HEK293T (cell line): ENCODE measurements around the gene HNRNPH1.

Experiments
- CTCF ChIA-PET: fragments of 350-600 bp; formaldehyde crosslinking; extraction: SDS; loops from one replicate; lab custom pipeline; 2021; ENCODE audit warnings: antibody characterized with exemption, inconsistent platforms; lab: Yijun Ruan, JAX
- POLR2A ChIA-PET: fragments of 350-600 bp; formaldehyde crosslinking; extraction: SDS; loops from one replicate; lab custom pipeline; 2020; ENCODE audit warnings: antibody characterized with exemption, inconsistent platforms; lab: Yijun Ruan, JAX
- DNase-seq: peaks from one replicate; pipeline ENCODE4 v3.0.0; 2012; ENCODE audit warnings: mixed read lengths; ENCODE audit errors: extremely low spot score
- ARNT ChIP-seq: fragments of 450-650 bp; IDR thresholded peaks from 2 replicates; pipeline ENCODE4 v1.6.1; 2017; ENCODE audit warnings: mild to moderate bottlenecking
- BHLHE40 ChIP-seq: fragments of 450-650 bp; IDR thresholded peaks from 2 replicates; pipeline ENCODE4 v1.6.1; 2016; ENCODE audit warnings: mild to moderate bottlenecking, moderate library complexity, borderline replicate concordance
- CTBP1 ChIP-seq: fragments of 450-650 bp; IDR thresholded peaks from 2 replicates; pipeline ENCODE4 v1.6.1; 2016; ENCODE audit warnings: borderline replicate concordance
- ELF4 ChIP-seq: fragments of 450-650 bp; IDR thresholded peaks from 2 replicates; pipeline ENCODE4 v1.6.1; 2017; ENCODE audit warnings: antibody characterized with exemption
- FOXA1 ChIP-seq: fragments of 450-650 bp; IDR thresholded peaks from 2 replicates; pipeline ENCODE4 v1.6.1; 2016; ENCODE audit warnings: mild to moderate bottlenecking
- FOXK2 ChIP-seq: fragments of 450-650 bp; IDR thresholded peaks from 2 replicates; pipeline ENCODE4 v1.6.1; 2016; ENCODE audit warnings: mild to moderate bottlenecking
- FOXM1 ChIP-seq: fragments of 450-650 bp; IDR thresholded peaks from 2 replicates; pipeline ENCODE4 v1.6.1; 2017; ENCODE audit warnings: mild to moderate bottlenecking, borderline replicate concordance
- HDGF ChIP-seq: fragments of 450-650 bp; IDR thresholded peaks from 2 replicates; pipeline ENCODE4 v1.6.1; 2017; ENCODE audit warnings: antibody characterized with exemption, borderline replicate concordance
- L3MBTL2 ChIP-seq: fragments of 450-650 bp; conservative IDR thresholded peaks from 2 replicates; pipeline ENCODE4 v1.6.1; 2016; ENCODE audit warnings: mild to moderate bottlenecking
- LEF1 ChIP-seq: fragments of 450-650 bp; IDR thresholded peaks from 2 replicates; pipeline ENCODE4 v1.6.1; 2017; ENCODE audit warnings: mild to moderate bottlenecking, borderline replicate concordance
- NFRKB ChIP-seq: fragments of 450-650 bp; IDR thresholded peaks from 2 replicates; pipeline ENCODE4 v1.6.1; 2016; ENCODE audit warnings: mild to moderate bottlenecking, moderate library complexity
- SP1 ChIP-seq: fragments of 450-650 bp; IDR thresholded peaks from 2 replicates; pipeline ENCODE4 v1.6.1; 2017
- SUZ12 ChIP-seq: fragments of 450-650 bp; IDR thresholded peaks from 2 replicates; pipeline ENCODE4 v1.6.1; 2016; ENCODE audit warnings: mild to moderate bottlenecking
- TARDBP ChIP-seq: fragments of 450-650 bp; IDR thresholded peaks from 2 replicates; pipeline ENCODE4 v1.6.1; 2016
- ZNF384 ChIP-seq: fragments of 450-650 bp; IDR thresholded peaks from 2 replicates; pipeline ENCODE4 v1.6.1; 2016
- TF ChIP-seq, protein P1 (sequence below): fragments of 450-650 bp; IDR thresholded peaks from 2 replicates; pipeline ENCODE4 v1.6.1; 2016

HNRNPH1 gene

DNA sequence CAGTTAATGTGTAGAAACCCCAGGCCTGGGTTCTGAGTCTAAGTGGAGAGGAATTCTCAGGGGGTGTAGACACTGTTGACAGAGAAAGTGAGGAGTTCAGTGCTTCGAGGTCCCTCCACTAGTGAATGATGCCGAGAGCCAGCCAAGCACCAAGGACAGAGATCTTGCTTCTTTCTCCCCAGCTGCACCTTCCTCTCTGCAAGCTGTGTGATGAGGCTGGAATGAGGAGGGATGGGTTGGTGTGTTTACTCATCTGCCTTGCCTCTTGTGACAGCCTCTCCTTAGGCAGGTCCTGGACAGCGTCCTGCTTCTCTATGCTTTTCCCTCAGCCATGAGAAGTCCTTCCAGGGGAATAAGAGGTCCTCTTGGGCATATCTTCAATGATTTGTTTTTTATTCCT lies 35.3 kb downstream of the HNRNPH1 start:
- TF ChIP-seq SP1 (no peak), FOXA1 (no peak), BHLHE40 (no peak)
- DNase-seq = no peak
- CTCF ChIA-PET = no interaction called here
- POLR2A ChIA-PET = interaction anchor here (1.0 kb wide), 1 partner anchor 36 kb away, joined by 4 read pairs; the partner anchor contains the start of gene HNRNPH1

GRCh38 chr5:179585941-179586401 lies 37.5 kb downstream of the HNRNPH1 start:
- ChIA-PET POLR2A (interaction anchor here (1.4 kb wide), 1 partner anchor 38 kb away, joined by 5 read pairs; the partner anchor contains the start of gene HNRNPH1), CTCF (no interaction called here)
- TF ChIP-seq BHLHE40 = no peak
- no peak for TF ChIP-seq ARNT
- TF ChIP-seq, protein P1, sequence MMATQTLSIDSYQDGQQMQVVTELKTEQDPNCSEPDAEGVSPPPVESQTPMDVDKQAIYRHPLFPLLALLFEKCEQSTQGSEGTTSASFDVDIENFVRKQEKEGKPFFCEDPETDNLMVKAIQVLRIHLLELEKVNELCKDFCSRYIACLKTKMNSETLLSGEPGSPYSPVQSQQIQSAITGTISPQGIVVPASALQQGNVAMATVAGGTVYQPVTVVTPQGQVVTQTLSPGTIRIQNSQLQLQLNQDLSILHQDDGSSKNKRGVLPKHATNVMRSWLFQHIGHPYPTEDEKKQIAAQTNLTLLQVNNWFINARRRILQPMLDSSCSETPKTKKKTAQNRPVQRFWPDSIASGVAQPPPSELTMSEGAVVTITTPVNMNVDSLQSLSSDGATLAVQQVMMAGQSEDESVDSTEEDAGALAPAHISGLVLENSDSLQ = no peak
- TF ChIP-seq CTBP1 = no peak
- no peak for TF ChIP-seq ZNF384
- no peak for TF ChIP-seq LEF1
- no peak for TF ChIP-seq FOXK2
- no peak for TF ChIP-seq FOXM1
- TF ChIP-seq HDGF = no peak
- TF ChIP-seq TARDBP = no peak
- TF ChIP-seq SUZ12 = no peak
- TF ChIP-seq L3MBTL2 = no peak
- no peak for TF ChIP-seq SP1
- TF ChIP-seq FOXA1 = no peak
- TF ChIP-seq ELF4 = no peak
- no peak for TF ChIP-seq NFRKB
- DNase-seq = no peak

GRCh38 chr5:179577286-179577960 lies 46.0 kb downstream of the HNRNPH1 start:
- POLR2A ChIA-PET = no interaction called here
- DNase-seq = no peak
- CTCF ChIA-PET = no interaction called here
- TF ChIP-seq L3MBTL2 = no peak
- TF ChIP-seq ARNT = no peak
- no peak for TF ChIP-seq FOXA1
- TF ChIP-seq TARDBP = no peak
- no peak for TF ChIP-seq BHLHE40
- no peak for TF ChIP-seq FOXM1
- TF ChIP-seq ELF4 = no peak
- TF ChIP-seq, protein P1 = no peak
- TF ChIP-seq CTBP1 = no peak
- TF ChIP-seq ZNF384 = no peak
- TF ChIP-seq SP1 = no peak
- no peak for TF ChIP-seq FOXK2
- TF ChIP-seq SUZ12 = no peak
- no peak for TF ChIP-seq HDGF
- no peak for TF ChIP-seq NFRKB
- no peak for TF ChIP-seq LEF1

DNA sequence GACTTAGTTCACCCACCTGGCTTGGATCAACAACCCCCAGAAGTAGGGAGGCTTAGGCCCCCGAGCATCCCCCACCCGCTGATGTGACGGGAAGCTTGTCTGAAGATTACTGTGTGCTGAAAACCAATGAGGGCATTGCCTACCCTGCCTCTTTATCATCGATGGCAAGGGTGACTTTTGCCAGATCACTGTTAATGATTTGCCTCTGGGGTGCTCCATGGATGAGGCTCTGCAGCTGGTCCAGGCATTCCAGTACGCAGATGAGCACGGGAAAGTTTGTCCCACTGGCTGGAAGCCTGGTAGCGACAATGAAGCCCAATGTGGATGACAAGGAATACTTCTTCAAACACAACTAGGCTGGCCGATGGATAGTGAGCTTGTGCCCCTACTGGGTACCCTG lies 51.1 kb downstream of the HNRNPH1 start:
- DNase-seq = no peak
- CTCF ChIA-PET = no interaction called here
- POLR2A ChIA-PET = interaction anchor here (1.2 kb wide), 1 partner anchor 13 kb away, joined by 5 read pairs; no protein-coding TSS in a partner anchor
- TF ChIP-seq BHLHE40 (no peak), L3MBTL2 (no peak), LEF1 (no peak), FOXK2 (no peak), CTBP1 (no peak), ZNF384 (no peak), FOXA1 (no peak), HDGF (no peak), NFRKB (no peak), ARNT (no peak), FOXM1 (no peak), SUZ12 (no peak), SP1 (no peak)
- TF ChIP-seq, protein P1 = no peak

DNA sequence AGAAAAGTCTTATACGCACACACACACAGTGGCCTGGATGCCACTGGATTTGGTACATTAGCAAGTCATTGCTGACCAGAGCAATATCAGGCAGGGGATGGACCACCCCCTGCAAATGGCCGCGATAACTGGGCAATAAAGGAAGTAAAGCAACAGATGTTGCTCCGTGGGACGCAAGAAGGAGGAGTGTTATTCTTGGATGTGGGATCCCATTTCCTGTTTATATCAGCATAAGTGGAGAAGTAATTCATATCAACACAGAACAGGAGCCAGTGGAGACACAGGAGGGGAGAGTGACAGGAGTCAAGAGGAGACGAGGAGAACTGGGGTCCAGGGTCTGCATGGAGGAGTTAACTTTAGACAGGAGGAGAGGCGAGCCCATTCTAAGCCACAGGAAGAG lies 54.8 kb downstream of the HNRNPH1 start:
- TF ChIP-seq, protein P1 = no peak
- TF ChIP-seq TARDBP = no peak
- no peak for TF ChIP-seq L3MBTL2
- TF ChIP-seq ELF4 = no peak
- TF ChIP-seq FOXA1 = no peak
- no peak for TF ChIP-seq FOXM1
- no peak for TF ChIP-seq NFRKB
- ChIA-PET POLR2A (no interaction called here), CTCF (no interaction called here)
- DNase-seq = no peak

GRCh38 chr5:179564526-179564925 lies 58.9 kb downstream of the HNRNPH1 start:
- TF ChIP-seq NFRKB (no peak), FOXA1 (no peak), ARNT (no peak), HDGF (no peak), FOXM1 (no peak), TARDBP (no peak), CTBP1 (no peak), ELF4 (no peak), BHLHE40 (no peak), ZNF384 (no peak)
- CTCF ChIA-PET = no interaction called here
- POLR2A ChIA-PET = no interaction called here
- DNase-seq = no peak
